ENCODE measurements around the gene STIP1.

Gene STIP1

GRCh38 chr11:64185693-64186491 is at the start of gene STIP1:
Gene STIP1 (plus strand): TSS chr11:64186171. CDS start chr11:64186262, 91 bp downstream.
- DNase-seq, result peak; percentile 100

GRCh38 chr11:64136765-64137441 is 49.1 kb upstream of the STIP1 start:
- no peak for DNase-seq

- DNase-seq, result no peak
These were observed 47.6 kb upstream of the STIP1 start for GRCh38 chr11:64138398-64138797.

GRCh38 chr11:64139049-64139448 is 46.9 kb upstream of the STIP1 start:
- no peak for DNase-seq

GRCh38 chr11:64140082-64140481 is 45.9 kb upstream of the STIP1 start:
- DNase-seq, result no peak

GRCh38 chr11:64141081-64141783 is 44.7 kb upstream of the STIP1 start:
- DNase-seq, result no peak

- no peak for DNase-seq
These were observed 41.1 kb upstream of the STIP1 start for GRCh38 chr11:64144587-64145472.

GRCh38 chr11:64146036-64146955 is 39.7 kb upstream of the STIP1 start:
- DNase-seq, result peak; percentile 82

GRCh38 chr11:64148226-64148916 is 37.6 kb upstream of the STIP1 start:
- peak; percentile 74 for DNase-seq

GRCh38 chr11:64148917-64149617 is 36.9 kb upstream of the STIP1 start:
- DNase-seq, result no peak

- no peak for DNase-seq
These were observed 35.9 kb upstream of the STIP1 start for GRCh38 chr11:64150051-64150450.

- no peak for DNase-seq
These were observed 35.3 kb upstream of the STIP1 start for GRCh38 chr11:64150481-64151239.

- no peak for DNase-seq
These were observed 34.6 kb upstream of the STIP1 start for GRCh38 chr11:64151337-64151736.

GRCh38 chr11:64152841-64153691 is 32.9 kb upstream of the STIP1 start:
- DNase-seq, result peak; percentile 80

- DNase-seq, result no peak
These were observed 32.2 kb upstream of the STIP1 start for GRCh38 chr11:64153812-64154211.

GRCh38 chr11:64156235-64157011 is 29.5 kb upstream of the STIP1 start:
- no peak for DNase-seq

- DNase-seq, result no peak
These were observed 28.2 kb upstream of the STIP1 start for GRCh38 chr11:64157631-64158394.
